Keratinocyte (primary cell): ENCODE measurements around the gene CNTNAP2.

Experiments
- EZH2 ChIP-seq: IDR thresholded peaks from one replicate; pipeline ENCODE4 v1.6.1; 2012; ENCODE audit warnings: inconsistent platforms, mild to moderate bottlenecking, low read length, moderate library complexity
- TF ChIP-seq, protein P1 (sequence below), 3 experiments: IDR thresholded peaks in 1 of 3; conservative IDR thresholded peaks in 1 of 3; optimal IDR thresholded peaks in 1 of 3; 2 replicates in 2 of 3; 3 replicates in 1 of 3; pipeline versions ENCODE3 to v1.5.1; 2011; ENCODE audit warnings: low read length in 3 of 3, mild to moderate bottlenecking in 3 of 3, moderate library complexity in 2 of 3, control low read depth in 1 of 3, inconsistent platforms in 1 of 3; ENCODE audit not compliant: insufficient read depth in 2 of 3; ENCODE audit errors: extremely low read depth in 1 of 3

DNA sequence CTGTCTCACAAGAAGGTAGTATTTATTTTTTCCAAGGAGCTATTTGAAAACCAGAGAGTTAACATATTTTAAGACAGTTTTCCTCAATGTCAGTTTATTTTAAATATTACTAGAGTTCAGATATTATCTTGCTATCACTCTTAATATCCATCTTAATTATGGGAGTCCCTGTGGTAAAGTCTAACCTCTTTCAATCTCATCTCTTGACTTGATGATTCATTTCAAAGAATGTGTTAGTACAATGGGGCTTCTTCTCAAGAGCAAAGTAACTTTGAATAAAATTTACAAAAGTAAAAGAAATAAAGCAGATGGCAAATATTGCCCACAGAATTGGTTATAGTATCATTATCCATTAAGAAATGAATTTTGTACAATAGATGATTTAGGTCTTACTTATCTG lies 1742.9 kb downstream of the CNTNAP2 start:
- TF ChIP-seq, protein P1, sequence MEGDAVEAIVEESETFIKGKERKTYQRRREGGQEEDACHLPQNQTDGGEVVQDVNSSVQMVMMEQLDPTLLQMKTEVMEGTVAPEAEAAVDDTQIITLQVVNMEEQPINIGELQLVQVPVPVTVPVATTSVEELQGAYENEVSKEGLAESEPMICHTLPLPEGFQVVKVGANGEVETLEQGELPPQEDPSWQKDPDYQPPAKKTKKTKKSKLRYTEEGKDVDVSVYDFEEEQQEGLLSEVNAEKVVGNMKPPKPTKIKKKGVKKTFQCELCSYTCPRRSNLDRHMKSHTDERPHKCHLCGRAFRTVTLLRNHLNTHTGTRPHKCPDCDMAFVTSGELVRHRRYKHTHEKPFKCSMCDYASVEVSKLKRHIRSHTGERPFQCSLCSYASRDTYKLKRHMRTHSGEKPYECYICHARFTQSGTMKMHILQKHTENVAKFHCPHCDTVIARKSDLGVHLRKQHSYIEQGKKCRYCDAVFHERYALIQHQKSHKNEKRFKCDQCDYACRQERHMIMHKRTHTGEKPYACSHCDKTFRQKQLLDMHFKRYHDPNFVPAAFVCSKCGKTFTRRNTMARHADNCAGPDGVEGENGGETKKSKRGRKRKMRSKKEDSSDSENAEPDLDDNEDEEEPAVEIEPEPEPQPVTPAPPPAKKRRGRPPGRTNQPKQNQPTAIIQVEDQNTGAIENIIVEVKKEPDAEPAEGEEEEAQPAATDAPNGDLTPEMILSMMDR (optimal IDR thresholded peaks at IDR 0.05 in 1 of 3, IDR thresholded peaks at IDR 0.05 in 1 of 3, conservative IDR thresholded peaks at IDR 0.05 in 1 of 3; ENCODE audit: extremely low read depth in 1 of 3, insufficient read depth in 2 of 3, low read length in 3 of 3): no peak
- no peak for TF ChIP-seq EZH2
